HepG2 (cell line): ENCODE data around the gene TENT5A. TPM values are rescaled to one million over a fixed set of nuclear protein-coding genes. Genes with fewer than 3 reads are reported as not detected.

ENCODE experiments used
- ATAC-seq: fragments of 200-7000 bp; cut with Tn5 transposase; 3 replicates; pipeline ENCODE4 v1.9.1; 2020; ENCODE audit warnings: mild to moderate bottlenecking, moderate library complexity
- BruUV-seq: library from RNA; stranded (reverse); fragments of 400-500 nt; replicated peaks from 2 replicates; lab custom pipeline; 2021; lab: Mats Ljungman, UMichigan
- CTCF ChIA-PET: fragments of 300-600 bp; formaldehyde crosslinking; extraction: SDS; loops from one replicate; lab custom pipeline; 2021; ENCODE audit warnings: low total read pairs, inconsistent platforms, low intra/inter-chr PET ratio; lab: Yijun Ruan, JAX
- POLR2A ChIA-PET: fragments of 350-600 bp; sonication (Branson Sonifier 250); formaldehyde crosslinking; loops from one replicate; lab custom pipeline; 2020; ENCODE audit warnings: antibody characterized with exemption, inconsistent platforms; lab: Yijun Ruan, JAX
- DNase-seq: peaks from one replicate; pipeline ENCODE4 v3.0.0-alpha.2; 2015; ENCODE audit warnings: low spot score
- FAIRE-seq: peaks from 3 replicates; lab custom pipeline; 2011; peaks lifted over from hg19 to GRCh38; lab: Jason Lieb, UNC
- H2AFZ ChIP-seq: one replicate; pipeline ENCODE4 v1.6.1; 2011; ENCODE audit warnings: low read length, inconsistent platforms
- H3K27ac ChIP-seq: fragments of 300-600 bp; 3 replicates; pipeline ENCODE4 v1.8.0; 2011; ENCODE audit warnings: mixed run types, mild to moderate bottlenecking, mixed read lengths, low read length, inconsistent platforms; ENCODE audit not compliant: insufficient read depth; ENCODE audit errors: extremely low read length
- H3K27me3 ChIP-seq, 2 experiments: fragments of 200-600 bp in 1 of 2; 2 replicates in 1 of 2; 3 replicates in 1 of 2; pipeline versions ENCODE4 v1.6.0 to v1.8.0; 2011; ENCODE audit warnings: low read length in 2 of 2, mild to moderate bottlenecking in 2 of 2, moderate library complexity in 2 of 2, inconsistent platforms in 1 of 2; ENCODE audit not compliant: insufficient read depth in 2 of 2, control insufficient read depth in 1 of 2
- H3K36me3 ChIP-seq, 2 experiments: fragments of 200-600 bp in 1 of 2; replicated peaks in 1 of 2; 2 replicates in 1 of 2; 3 replicates in 1 of 2; pipeline versions ENCODE4 v1.5.1 to v1.8.0; 2011; ENCODE audit warnings: low read length in 2 of 2, inconsistent platforms in 1 of 2; ENCODE audit not compliant: insufficient read depth in 2 of 2, control insufficient read depth in 1 of 2
- H3K4me1 ChIP-seq: 2 replicates; pipeline ENCODE4 v1.5.1; 2012; ENCODE audit warnings: low read length, inconsistent platforms; ENCODE audit not compliant: insufficient read depth
- H3K4me2 ChIP-seq: 2 replicates; pipeline ENCODE4 v1.6.0; 2011; ENCODE audit warnings: low read depth, low read length, inconsistent platforms
- H3K4me3 ChIP-seq, 3 experiments: fragments of 200-600 bp in 1 of 3; sonication (generic), shearing (Covaris generic) in 1 of 3; replicated peaks in 1 of 3; 2 replicates each; pipeline ENCODE4 v1.5.1; 2011 to 2016; ENCODE audit warnings: low read length in 3 of 3, inconsistent platforms in 2 of 3, low read depth in 2 of 3, mild to moderate bottlenecking in 2 of 3, control low read depth in 1 of 3, mixed read lengths in 1 of 3; ENCODE audit not compliant: insufficient read depth in 1 of 3
- H3K79me2 ChIP-seq: one replicate; pipeline ENCODE4 v1.6.1; 2011; ENCODE audit warnings: low read length, inconsistent platforms; ENCODE audit not compliant: insufficient read depth
- H3K9ac ChIP-seq: 2 replicates; pipeline ENCODE4 v1.6.0; 2011; ENCODE audit warnings: mild to moderate bottlenecking, low read depth, low read length, inconsistent platforms; ENCODE audit not compliant: insufficient read depth
- H3K9me3 ChIP-seq: 2 replicates; pipeline ENCODE4 v1.5.1; 2012; ENCODE audit warnings: mild to moderate bottlenecking, low read length
- H4K20me1 ChIP-seq: 2 replicates; pipeline ENCODE4 v1.6.0; 2011; ENCODE audit warnings: inconsistent platforms, mild to moderate bottlenecking, low read length, moderate library complexity; ENCODE audit not compliant: insufficient read depth
- ELF4 ChIP-seq: sonication (generic); formaldehyde crosslinking; IDR thresholded peaks from 2 replicates; pipeline ENCODE4 v1.5.0; 2020; ENCODE audit warnings: missing genetic modification reagents, mild to moderate bottlenecking, moderate library complexity, borderline replicate concordance
- JDP2 ChIP-seq: sonication (generic); formaldehyde crosslinking; IDR thresholded peaks from 2 replicates; pipeline ENCODE4 v1.8.1; 2022; ENCODE audit warnings: missing genetic modification reagents, borderline replicate concordance
- MEIS2 ChIP-seq: sonication (generic); formaldehyde crosslinking; IDR thresholded peaks from 2 replicates; pipeline ENCODE4 v1.9.0; 2021; ENCODE audit warnings: mild to moderate bottlenecking, missing genetic modification reagents
- MLLT10 ChIP-seq: sonication (generic); formaldehyde crosslinking; IDR thresholded peaks from 2 replicates; pipeline ENCODE4 v1.4.0; 2020; ENCODE audit warnings: missing genetic modification reagents
- NR2F6 ChIP-seq, 2 experiments: IDR thresholded peaks; 2 replicates each; pipeline ENCODE4 v1.6.1; 2016; ENCODE audit warnings: antibody characterized with exemption in 1 of 2, mild to moderate bottlenecking in 1 of 2
- SOX6 ChIP-seq, 2 experiments: fragments of 450-650 bp in 1 of 2; sonication (generic) in 1 of 2; formaldehyde crosslinking in 1 of 2; IDR thresholded peaks; 2 replicates each; pipeline versions ENCODE4 v1.4.0 to v1.6.1; 2017 to 2020; ENCODE audit warnings: antibody characterized with exemption in 1 of 2, mild to moderate bottlenecking in 1 of 2, missing genetic modification reagents in 1 of 2
- ZNF431 ChIP-seq: sonication (generic); formaldehyde crosslinking; IDR thresholded peaks from 2 replicates; pipeline ENCODE4 v1.9.0; 2022; ENCODE audit warnings: missing genetic modification reagents, low read depth, mild to moderate bottlenecking, borderline replicate concordance
- WGBS: methylation state at CpG from one replicate; pipeline ENCODE4 v1.1.6; 2017; ENCODE audit warnings: low lambda C conversion rate; 5-methylcytosine and 5-hydroxymethylcytosine counted together
- in situ Hi-C: cut with HindIII; loops from 2 replicates; pipeline ENCODE4 v1.10.0; 2017; ENCODE audit warnings: low pct_unique_long_range_greater_than_20kb; ENCODE audit not compliant: extremely low pct_ligation_motif_present
- intact Hi-C: fragments of 100-400 bp; cut with micrococcal nuclease; formaldehyde crosslinking; loops from one replicate; pipeline ENCODE4 v1.10.0; 2022; ENCODE audit not compliant: unreplicated experiment
- polyA plus RNA-seq, 8 experiments: library from polyadenylated mRNA; depleted of rRNA in 3 of 8; stranded (reverse) in 7 of 8; unstranded in 1 of 8; fragments of >200 nt; fragmentation: Illumina TruSeq in 4 of 8; extraction: Trizol in 4 of 8; gene quantifications; 2 replicates each; pipeline versions ENCODE4 v1.2.1 to v1.2.3, GENCODE V29; 2011 to 2016; ENCODE audit warnings: low read depth in 4 of 8, missing spikeins in 1 of 8, mixed read lengths in 1 of 8; ENCODE audit not compliant: insufficient read depth in 1 of 8
- total RNA-seq, 5 experiments: library from RNA; depleted of rRNA; stranded (reverse); fragments of >200 nt; fragmentation: Illumina TruSeq; extraction: Trizol; gene quantifications; 2 replicates each; pipeline ENCODE4 v1.2.3, GENCODE V29; 2016; ENCODE audit warnings: low read depth in 1 of 5
- TF ChIP-seq, protein P1 (sequence below): sonication (generic); formaldehyde crosslinking; IDR thresholded peaks from 2 replicates; pipeline ENCODE4 v1.5.0; 2020; ENCODE audit warnings: mild to moderate bottlenecking, missing genetic modification reagents, borderline replicate concordance
- TF ChIP-seq, protein P2 (sequence below): sonication (generic); formaldehyde crosslinking; IDR thresholded peaks from 2 replicates; pipeline ENCODE4 v1.8.0; 2022; ENCODE audit warnings: low read depth, missing genetic modification reagents
- TF ChIP-seq, protein P3 (sequence below): sonication (generic); formaldehyde crosslinking; IDR thresholded peaks from 2 replicates; pipeline ENCODE4 v1.5.0; 2020; ENCODE audit warnings: mild to moderate bottlenecking, missing genetic modification reagents, borderline replicate concordance
- TF ChIP-seq, protein P4 (sequence below): sonication (generic); formaldehyde crosslinking; IDR thresholded peaks from 2 replicates; pipeline ENCODE4 v1.5.1; 2020; ENCODE audit warnings: missing genetic modification reagents, mild to moderate bottlenecking, borderline replicate concordance

TENT5A gene
- total and polyA plus RNA-seq, 2 of the 13 experiments (the other 11 are each of a cell fraction or from before 2014, with no cell fraction given) = 8.0 to 13.8 TPM

DNA sequence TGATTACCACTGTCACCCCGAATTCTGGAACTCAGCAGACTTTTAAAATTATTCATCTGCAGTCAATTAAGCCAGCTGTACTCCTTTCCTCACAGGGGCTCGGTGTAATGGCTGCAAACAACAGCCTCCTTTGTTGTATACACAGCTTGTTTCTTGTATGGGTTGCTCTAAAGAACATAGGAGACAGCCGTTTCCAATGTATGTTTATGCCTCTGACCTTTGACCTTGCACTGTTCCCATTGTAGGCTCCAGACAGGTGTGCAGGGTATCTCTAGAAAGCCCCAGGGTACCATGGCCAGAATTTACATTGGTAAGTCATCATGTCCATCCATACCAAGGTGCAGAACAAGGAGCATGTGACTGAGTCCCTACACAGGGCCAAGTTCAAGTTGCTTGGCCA, 11.5 kb upstream of the TENT5A start:
- in situ Hi-C loops (no loop called here), intact Hi-C loops (no loop called here)
- peaks cover 87% of the 10 kb centered on the region for H3K4me1 ChIP-seq
- no peaks in the 10 kb centered on the region for H3K27me3 ChIP-seq
- H3K4me3 ChIP-seq = no peak overlapping the region
- DNase-seq (peak; percentile 50), FAIRE-seq (no peak), ATAC-seq (peak; percentile 28)
- H4K20me1 ChIP-seq = no peaks in the 10 kb centered on the region
- H3K79me2 ChIP-seq = no peaks in the 10 kb centered on the region
- no peaks in the 10 kb centered on the region for H3K9me3 ChIP-seq
- no peak overlapping the region for H3K4me2 ChIP-seq
- no peak overlapping the region for H3K27ac ChIP-seq
- POLR2A ChIA-PET = interaction anchor here (2.8 kb wide), 1 partner anchor 11 kb away, joined by 16 read pairs; the partner anchor contains the start of gene TENT5A
- no peak overlapping the region for H2AFZ ChIP-seq
- CTCF ChIA-PET = no interaction called here
- 20% methylated on average over 3 of the region's 3 CpGs for WGBS
- BruUV-seq = no TSS peak
- no peaks in the 10 kb centered on the region for H3K36me3 ChIP-seq
- no peak overlapping the region for H3K9ac ChIP-seq
- TF ChIP-seq ELF4 (no peak), JDP2 (no peak), ZNF431 (CRISPR knock-in tag) (no peak), SOX6 (IDR thresholded peaks at IDR 0.05) (no peak), SOX6 (CRISPR knock-in tag; IDR thresholded peaks at IDR 0.05) (0 out of 2 replicates have a peak, but pooled peaks have one; percentile 17), MLLT10 (CRISPR knock-in tag) (no peak), MEIS2 (no peak), NR2F6 (IDR thresholded peaks at IDR 0.05) (peak; percentile 68; the same call in 1 of the 2 replicates), NR2F6 (CRISPR knock-in tag; IDR thresholded peaks at IDR 0.05) (peak; percentile 60; the same call in 1 of the 2 replicates)
- TF ChIP-seq, protein P1, sequence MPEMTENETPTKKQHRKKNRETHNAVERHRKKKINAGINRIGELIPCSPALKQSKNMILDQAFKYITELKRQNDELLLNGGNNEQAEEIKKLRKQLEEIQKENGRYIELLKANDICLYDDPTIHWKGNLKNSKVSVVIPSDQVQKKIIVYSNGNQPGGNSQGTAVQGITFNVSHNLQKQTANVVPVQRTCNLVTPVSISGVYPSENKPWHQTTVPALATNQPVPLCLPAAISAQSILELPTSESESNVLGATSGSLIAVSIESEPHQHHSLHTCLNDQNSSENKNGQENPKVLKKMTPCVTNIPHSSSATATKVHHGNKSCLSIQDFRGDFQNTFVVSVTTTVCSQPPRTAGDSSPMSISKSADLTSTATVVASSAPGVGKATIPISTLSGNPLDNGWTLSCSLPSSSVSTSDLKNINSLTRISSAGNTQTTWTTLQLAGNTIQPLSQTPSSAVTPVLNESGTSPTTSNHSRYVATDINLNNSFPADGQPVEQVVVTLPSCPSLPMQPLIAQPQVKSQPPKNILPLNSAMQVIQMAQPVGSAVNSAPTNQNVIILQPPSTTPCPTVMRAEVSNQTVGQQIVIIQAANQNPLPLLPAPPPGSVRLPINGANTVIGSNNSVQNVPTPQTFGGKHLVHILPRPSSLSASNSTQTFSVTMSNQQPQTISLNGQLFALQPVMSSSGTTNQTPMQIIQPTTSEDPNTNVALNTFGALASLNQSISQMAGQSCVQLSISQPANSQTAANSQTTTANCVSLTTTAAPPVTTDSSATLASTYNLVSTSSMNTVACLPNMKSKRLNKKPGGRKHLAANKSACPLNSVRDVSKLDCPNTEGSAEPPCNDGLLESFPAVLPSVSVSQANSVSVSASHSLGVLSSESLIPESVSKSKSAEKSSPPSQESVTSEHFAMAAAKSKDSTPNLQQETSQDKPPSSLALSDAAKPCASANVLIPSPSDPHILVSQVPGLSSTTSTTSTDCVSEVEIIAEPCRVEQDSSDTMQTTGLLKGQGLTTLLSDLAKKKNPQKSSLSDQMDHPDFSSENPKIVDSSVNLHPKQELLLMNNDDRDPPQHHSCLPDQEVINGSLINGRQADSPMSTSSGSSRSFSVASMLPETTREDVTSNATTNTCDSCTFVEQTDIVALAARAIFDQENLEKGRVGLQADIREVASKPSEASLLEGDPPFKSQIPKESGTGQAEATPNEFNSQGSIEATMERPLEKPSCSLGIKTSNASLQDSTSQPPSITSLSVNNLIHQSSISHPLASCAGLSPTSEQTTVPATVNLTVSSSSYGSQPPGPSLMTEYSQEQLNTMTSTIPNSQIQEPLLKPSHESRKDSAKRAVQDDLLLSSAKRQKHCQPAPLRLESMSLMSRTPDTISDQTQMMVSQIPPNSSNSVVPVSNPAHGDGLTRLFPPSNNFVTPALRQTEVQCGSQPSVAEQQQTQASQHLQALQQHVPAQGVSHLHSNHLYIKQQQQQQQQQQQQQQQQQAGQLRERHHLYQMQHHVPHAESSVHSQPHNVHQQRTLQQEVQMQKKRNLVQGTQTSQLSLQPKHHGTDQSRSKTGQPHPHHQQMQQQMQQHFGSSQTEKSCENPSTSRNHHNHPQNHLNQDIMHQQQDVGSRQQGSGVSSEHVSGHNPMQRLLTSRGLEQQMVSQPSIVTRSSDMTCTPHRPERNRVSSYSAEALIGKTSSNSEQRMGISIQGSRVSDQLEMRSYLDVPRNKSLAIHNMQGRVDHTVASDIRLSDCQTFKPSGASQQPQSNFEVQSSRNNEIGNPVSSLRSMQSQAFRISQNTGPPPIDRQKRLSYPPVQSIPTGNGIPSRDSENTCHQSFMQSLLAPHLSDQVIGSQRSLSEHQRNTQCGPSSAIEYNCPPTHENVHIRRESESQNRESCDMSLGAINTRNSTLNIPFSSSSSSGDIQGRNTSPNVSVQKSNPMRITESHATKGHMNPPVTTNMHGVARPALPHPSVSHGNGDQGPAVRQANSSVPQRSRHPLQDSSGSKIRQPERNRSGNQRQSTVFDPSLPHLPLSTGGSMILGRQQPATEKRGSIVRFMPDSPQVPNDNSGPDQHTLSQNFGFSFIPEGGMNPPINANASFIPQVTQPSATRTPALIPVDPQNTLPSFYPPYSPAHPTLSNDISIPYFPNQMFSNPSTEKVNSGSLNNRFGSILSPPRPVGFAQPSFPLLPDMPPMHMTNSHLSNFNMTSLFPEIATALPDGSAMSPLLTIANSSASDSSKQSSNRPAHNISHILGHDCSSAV = no peak
- TF ChIP-seq, protein P2, sequence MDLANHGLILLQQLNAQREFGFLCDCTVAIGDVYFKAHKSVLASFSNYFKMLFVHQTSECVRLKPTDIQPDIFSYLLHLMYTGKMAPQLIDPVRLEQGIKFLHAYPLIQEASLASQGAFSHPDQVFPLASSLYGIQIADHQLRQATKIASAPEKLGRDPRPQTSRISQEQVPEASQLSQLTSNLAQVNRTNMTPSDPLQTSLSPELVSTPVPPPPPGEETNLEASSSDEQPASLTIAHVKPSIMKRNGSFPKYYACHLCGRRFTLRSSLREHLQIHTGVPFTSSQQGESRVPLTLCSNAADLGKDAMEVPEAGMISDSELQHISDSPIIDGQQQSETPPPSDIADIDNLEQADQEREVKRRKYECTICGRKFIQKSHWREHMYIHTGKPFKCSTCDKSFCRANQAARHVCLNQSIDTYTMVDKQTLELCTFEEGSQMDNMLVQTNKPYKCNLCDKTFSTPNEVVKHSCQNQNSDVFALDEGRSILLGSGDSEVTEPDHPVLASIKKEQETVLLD (CRISPR knock-in tag) = no peak
- TF ChIP-seq, protein P3, sequence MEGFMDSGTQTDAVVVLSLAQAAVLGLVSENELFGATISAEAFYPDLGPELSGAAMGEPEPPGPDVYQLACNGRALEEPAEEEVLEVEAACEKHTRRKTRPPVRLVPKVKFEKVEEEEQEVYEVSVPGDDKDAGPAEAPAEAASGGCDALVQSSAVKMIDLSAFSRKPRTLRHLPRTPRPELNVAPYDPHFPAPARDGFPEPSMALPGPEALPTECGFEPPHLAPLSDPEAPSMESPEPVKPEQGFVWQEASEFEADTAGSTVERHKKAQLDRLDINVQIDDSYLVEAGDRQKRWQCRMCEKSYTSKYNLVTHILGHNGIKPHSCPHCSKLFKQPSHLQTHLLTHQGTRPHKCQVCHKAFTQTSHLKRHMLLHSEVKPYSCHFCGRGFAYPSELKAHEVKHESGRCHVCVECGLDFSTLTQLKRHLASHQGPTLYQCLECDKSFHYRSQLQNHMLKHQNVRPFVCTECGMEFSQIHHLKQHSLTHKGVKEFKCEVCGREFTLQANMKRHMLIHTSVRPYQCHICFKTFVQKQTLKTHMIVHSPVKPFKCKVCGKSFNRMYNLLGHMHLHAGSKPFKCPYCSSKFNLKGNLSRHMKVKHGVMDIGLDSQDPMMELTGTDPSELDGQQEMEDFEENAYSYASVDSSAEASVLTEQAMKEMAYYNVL (CRISPR knock-in tag) = no peak
- TF ChIP-seq, protein P4, sequence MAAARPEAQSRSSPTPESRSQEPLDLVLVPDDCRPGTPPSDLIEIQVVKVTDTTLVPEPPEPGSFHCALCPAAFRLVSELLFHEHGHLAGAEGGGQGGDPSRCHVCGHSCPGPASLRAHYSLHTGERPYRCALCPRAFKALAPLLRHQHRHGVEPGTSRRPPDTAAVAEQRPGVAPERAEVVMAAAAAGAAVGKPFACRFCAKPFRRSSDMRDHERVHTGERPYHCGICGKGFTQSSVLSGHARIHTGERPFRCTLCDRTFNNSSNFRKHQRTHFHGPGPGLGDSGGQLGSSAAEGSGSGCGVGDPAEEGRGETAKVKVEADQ (CRISPR knock-in tag) = no peak
